K562 (cell line): Measurements from ENCODE around the gene SPTAN1. TPM values are rescaled to one million over a fixed set of nuclear protein-coding genes. Genes with fewer than 3 reads are reported as not detected.

ENCODE experiments used
- AFF4 ChIP-seq: sonication (generic); formaldehyde crosslinking; IDR thresholded peaks from 2 replicates; pipeline ENCODE4 v1.8.0; 2023; ENCODE audit warnings: mild to moderate bottlenecking, missing genetic modification reagents
- MGA ChIP-seq: fragments of 450-650 bp; IDR thresholded peaks from 2 replicates; pipeline ENCODE4 v1.6.1; 2016; ENCODE audit warnings: mild to moderate bottlenecking, moderate library complexity
- PYGO2 ChIP-seq: fragments of 450-650 bp; IDR thresholded peaks from 2 replicates; pipeline ENCODE4 v1.6.1; 2016; ENCODE audit warnings: mild to moderate bottlenecking, missing genetic modification characterization, moderate library complexity, missing compliant biosample characterization
- RBM15 ChIP-seq: fragments of 200-400 bp; formaldehyde crosslinking; IDR thresholded peaks from 2 replicates; pipeline ENCODE4 v1.6.1; 2018; ENCODE audit warnings: mild to moderate bottlenecking, low read length, moderate library complexity; ENCODE audit not compliant: insufficient read depth
- SREBF1 ChIP-seq: fragments of 150-350 bp; IDR thresholded peaks from 2 replicates; pipeline ENCODE4 v1.6.1; 2014; ENCODE audit warnings: antibody characterized with exemption, low read depth, low read length, borderline replicate concordance
- TRIM24 ChIP-seq, 2 experiments: fragments of 450-650 bp; IDR thresholded peaks; 2 replicates each; pipeline ENCODE4 v1.6.1; 2016
- ZNF134 ChIP-seq: fragments of 250-450 bp; sonication (Bioruptor Pico); conservative IDR thresholded peaks from 2 replicates; pipeline ENCODE4 v1.4.0; 2020
- polyA plus RNA-seq, 8 experiments: library from polyadenylated mRNA; depleted of rRNA in 4 of 8; stranded (reverse) in 5 of 8; unstranded in 3 of 8; fragments of >200 nt; fragmentation: Nextera tagmentation in 2 of 8; fragmentation: Illumina TruSeq in 1 of 8; extraction: Ambion mirVana in 2 of 8; extraction: Trizol in 1 of 8; gene quantifications; 2 replicates each; pipeline versions ENCODE4 v1.2.1 to v1.2.3, GENCODE V29; 2011 to 2014; ENCODE audit warnings: inconsistent platforms in 1 of 8, missing spikeins in 1 of 8
- total RNA-seq, 7 experiments: library from RNA; depleted of rRNA in 6 of 7; stranded (reverse); fragments of >200 nt in 6 of 7; fragmentation: Illumina TruSeq in 2 of 7; extraction: Trizol in 2 of 7; gene quantifications; 2 replicates each; pipeline versions ENCODE4 v1.2.1 to v1.2.3, GENCODE V29; 2011 to 2021; ENCODE audit warnings: low replicate concordance in 1 of 7

Gene SPTAN1
- total and polyA plus RNA-seq, 9 of the 15 experiments (the other 6 are each of a cell fraction or from before 2014, with no cell fraction given) = 1.5 to 13.5 (median 6.8) TPM

- TF ChIP-seq MGA = no peak
- no peak for TF ChIP-seq TRIM24 (IDR thresholded peaks at IDR 0.05)
- TF ChIP-seq ZNF134 (CRISPR knock-in tag) = no peak
- no peak for TF ChIP-seq PYGO2
- no peak for TF ChIP-seq AFF4
- TF ChIP-seq SREBF1 = no peak
- TF ChIP-seq RBM15 = no peak
Observed at GRCh38 chr9:128634111-128634510, 81.7 kb downstream of the SPTAN1 start (continued).
